Measurements from ENCODE around the gene GDPD1.
A peak's percentile ranks its signal among the peaks of the same experiment; 100 is the strongest.
"Not testable (repeated sequence)": the region's sequence is repeated elsewhere in the genome, so short reads cannot be mapped to it uniquely, and the experiment has no call there.

The GDPD1 gene

DNA sequence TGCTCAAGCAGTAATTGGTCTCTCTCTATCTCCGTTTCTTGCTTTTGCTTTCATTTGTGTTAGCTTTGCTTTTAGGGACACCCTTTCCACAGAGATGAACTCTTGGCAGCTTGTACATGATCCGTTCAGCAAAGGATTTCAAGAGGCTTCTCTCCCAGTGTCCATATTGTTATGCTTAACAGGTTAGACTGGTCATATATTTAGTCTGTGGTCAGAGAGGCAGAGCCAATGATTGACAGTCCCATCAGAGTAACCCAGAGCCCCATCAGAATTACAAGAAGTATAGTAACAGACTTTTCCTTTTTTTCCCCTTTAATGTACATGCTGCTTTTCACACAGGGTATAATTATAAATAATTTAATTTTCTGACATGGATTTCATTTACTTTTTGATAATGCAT, 34.4 kb downstream of the GDPD1 start:
- no peak for DNase-seq

DNA sequence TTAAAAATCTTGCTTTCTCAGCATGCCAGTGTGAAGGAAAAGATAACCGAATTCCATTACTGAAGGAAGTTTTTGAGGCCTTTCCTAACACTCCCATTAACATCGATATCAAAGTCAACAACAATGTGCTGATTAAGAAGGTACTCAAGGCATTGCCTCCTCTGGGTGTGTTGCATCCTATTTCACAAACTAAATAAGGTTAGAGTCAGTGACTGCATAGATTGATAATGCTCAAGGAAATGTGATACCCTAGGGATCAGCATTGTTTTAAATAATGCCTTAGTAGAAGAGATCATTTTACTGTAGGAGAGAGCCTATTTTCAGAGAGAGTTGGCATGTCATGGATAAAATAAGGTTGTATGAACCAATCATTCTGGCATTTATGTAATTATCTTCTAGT, 36.8 kb downstream of the GDPD1 start:
- no peak for DNase-seq

DNA sequence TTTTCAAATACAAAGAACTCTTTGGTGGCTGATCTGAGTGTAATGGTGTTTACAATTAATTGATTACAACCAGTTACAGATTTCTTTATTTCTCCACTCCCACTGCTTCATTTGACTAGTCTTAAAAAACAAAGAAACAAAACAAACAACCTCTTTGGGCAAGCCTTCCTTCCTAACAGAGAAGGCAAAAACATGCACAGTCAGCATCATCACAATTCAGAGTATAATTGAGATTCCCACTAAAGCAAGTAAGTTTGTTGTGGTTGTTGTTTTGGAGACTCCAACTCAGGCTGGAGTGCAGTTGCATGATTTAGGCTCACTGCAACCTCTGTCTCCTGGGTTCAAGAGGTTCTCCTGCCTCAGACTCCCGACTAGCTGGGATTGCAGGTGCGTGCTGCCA, 40.4 kb downstream of the GDPD1 start:
- DNase-seq, result no peak

DNA sequence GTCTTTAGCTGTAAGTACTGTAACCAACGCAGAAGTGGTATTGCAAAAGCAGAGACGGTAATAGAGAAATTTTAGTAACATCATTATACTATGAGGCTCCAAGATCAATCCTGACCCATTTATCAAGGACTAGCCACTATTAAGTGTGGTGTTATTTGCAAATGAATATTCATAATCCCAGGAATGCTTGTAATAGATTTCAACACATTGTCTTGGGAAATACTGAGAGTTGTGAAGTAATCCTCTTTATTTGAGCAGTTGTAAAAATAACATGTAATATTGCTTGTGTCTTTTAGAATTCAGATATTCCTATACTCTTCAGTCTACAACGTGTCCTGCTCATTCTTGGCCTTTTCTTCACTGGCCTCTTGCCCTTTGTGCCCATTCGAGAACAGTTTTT, 46.4 kb downstream of the GDPD1 start:
- DNase-seq, result no peak

DNA sequence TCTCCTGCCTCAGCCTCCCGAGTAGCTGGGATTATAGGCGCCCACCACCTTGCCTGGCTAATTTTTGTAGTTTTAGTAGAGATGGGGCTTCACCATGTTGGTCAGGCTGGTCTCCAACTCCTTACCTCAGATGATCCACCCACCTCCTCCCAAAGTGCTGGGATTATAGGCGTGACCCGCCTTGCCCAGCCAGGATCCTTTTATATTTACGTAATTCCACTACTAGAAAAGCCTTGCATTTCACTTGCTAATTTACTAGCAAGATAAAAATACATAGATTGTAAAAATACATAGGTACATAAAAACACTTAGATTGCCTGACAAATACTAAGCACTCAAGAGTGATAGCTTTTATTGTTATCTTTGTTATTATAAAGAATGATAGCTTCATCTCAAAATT, 47.5 kb downstream of the GDPD1 start:
- DNase-seq, result no peak

DNA sequence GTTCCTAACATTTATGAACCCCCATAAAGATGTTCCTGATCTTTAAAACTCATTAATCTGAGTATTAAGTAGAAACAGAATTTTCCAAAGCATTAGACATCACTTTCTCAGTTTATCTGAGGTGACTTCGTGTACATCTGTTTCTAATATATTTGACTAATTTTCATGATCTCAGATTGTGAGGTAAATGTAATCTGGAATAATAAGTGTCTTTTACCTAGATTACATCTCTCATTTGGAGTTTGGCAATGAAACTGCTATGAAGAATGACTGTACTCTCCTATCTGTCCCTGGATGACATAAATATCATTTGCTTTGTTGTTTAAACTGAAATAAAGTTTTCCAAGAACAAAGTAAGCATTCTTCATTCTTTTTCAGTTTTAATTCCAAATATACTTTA, 55.3 kb downstream of the GDPD1 start:
- no peak for DNase-seq

DNA sequence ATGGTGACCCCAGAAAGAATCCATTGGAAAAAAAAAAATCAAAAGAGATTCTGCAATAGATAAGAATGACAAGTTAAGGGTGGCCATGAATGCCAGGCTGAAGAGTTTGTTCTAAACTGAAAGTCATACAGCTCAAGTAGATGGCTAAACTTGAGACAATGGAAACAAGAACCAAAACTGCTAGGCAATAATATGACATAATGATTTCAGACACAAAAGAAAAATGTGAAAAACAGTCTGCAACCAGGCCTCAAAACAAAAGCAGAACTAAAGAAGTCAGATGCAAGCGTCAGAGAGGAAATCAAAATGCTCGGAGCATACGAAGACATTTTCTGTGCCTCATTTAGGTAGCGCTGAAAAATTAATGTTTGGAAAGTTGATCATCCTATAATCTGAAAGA, 56.7 kb downstream of the GDPD1 start:
- no peak for DNase-seq

DNA sequence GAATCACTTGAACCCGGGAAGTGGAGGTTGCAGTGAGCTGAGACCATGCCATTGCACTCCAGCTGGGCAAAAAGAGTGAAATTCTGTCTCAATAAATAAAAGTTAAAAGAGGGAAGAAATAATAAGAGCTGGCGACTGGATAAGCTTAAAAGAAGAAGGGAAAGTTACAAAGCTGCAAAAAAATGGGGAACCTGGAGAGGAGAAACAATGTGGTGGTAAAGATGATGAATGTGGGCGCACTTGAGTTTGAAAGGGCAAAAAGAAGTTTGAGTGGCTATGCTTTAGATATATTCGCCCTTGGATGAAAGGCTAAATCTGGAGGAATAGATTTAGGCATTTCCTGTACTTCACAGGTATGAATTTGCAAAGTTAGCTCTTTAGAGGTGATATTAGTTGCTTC, 58.1 kb downstream of the GDPD1 start:
- no peak for DNase-seq

DNA sequence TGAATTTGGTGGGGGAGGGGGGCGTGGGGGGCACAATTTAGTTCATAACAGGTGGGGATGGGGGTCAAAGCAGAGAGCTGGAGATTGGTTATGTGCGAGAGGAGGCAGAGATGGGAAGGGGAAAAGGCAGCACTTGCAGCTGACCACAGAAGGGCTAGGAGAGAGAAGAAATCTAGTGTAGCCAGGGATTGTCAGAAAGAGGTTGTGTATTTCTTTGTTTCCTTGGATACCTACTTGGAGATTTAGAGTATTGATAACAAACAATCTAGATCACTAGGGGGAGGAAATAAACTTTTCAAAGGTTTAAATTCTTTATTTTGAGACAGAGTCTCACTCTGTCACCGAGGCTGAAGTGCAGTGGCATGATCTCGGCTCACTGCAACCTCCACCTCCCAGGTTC, 64.0 kb downstream of the GDPD1 start:
- DNase-seq, result no peak

DNA sequence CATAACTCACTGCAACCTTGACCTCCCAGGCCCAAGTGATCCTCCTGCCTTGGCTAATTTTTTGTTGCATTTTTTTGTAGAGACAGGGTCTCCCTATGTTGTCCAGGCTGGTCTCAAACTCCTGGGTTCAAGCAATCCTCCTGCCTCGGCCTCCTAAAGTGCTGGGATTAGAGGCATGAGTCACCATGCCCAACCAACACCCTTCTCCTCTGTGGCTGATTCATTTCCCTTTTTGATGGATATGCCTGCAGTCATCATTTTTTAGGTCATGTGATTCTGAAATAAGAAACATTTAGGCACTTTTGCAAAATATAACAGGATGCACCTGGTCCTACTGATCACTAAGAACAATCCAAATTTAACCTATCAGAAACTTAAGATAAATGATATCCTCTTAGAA, 67.1 kb downstream of the GDPD1 start:
- DNase-seq, result no peak

DNA sequence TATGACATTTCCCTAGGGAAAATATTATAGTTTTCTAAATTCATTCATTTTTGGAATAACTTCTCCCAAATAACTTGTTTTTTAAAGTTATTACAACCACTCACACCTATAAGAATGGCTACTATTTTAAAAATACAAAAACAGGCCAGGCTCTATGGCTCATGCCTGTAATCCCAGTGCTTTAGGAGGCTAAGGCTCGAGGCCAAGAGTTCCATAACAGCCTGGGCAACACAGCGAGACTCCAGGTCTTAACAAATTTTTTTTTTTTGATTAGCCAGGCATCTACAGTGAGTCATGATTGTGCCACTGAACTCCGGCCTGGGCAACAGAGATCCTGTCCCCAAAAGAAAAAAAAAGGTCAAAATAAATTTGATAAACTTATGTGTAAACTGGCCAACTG, 67.6 kb downstream of the GDPD1 start:
- DNase-seq, result no peak

DNA sequence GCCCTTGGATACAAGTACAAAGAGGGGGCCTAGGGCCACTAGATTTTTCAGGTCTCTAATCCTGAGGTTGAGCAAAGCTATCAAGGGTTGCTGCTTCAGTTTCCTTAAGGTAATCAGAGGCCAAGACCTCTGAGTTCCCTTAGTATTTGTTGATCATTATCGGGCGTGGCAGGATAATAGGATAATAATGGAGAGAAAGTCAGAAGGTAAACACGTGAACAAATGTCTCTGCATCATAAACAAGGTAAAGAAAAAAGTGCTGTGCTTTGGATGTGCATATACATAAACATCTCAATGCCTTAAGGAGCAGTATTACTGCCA, 69.6 kb downstream of the GDPD1 start:
- no peak for DNase-seq

DNA sequence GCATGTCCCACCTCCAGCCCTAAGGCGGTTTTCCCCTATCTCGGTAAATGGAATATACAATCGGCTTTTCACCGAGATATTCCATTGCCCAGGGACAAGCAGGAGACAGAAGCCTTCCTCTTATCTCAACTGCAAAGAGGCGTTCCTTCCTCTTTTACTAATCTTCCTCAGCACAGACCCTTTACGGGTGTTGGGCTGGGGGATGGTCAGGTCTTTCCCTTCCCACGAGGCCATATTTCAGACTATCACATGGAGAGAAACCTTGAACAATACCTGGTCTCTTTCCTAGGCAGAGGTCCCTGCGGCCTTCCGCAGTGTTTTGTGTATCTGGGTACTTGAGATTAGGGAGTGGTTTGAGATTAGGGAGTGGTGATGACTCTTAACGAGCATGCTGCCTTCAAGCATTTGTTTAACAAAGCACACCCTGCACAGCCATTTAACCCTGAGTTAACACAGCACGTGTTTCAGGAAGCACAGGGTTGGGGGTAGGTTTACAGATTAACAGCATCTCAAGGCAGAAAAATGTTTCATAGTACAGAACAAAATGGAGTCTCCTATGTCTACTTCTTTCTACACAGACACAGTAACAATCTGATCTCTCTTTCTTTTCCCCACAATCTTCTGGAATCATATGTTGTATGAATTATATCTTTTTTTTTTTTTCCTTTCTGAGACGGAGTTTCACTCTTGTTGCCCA, 70.1 kb downstream of the GDPD1 start:
- not testable (repeated sequence) for DNase-seq

DNA sequence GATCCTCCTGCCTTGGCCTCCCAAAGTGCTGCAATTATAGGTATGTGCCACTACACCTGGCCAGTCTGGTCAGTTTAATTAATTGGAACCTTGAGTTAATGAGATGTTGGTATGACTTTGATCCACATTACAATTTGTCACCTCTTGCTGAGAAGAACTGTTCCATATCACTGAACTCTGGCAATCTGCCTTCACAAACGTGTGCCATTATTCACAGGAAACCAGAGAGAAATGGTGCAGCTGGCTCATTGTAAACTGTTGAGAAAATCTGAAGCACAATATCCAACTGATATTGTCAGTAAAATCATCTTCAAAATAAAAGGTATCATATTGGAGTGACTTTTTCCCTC, 71.8 kb downstream of the GDPD1 start:
- no peak for DNase-seq

DNA sequence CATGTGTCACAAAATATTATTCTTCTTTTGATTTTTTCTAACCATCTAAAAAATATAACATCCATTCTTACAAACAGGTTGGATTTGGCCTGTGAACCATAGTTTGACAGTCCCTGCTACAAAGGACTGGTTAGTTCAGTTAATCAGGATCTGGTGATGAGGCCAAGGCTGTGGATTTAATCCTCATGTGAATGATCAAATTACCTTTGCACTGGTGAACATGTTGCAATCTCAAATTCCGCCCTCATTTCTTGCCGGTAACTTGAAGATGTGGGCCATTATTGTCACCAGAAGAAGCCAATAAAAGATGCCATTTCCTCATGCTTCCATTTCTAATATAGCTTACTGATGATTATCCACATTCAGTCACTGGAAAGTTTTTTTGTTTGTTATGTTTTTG, 75.9 kb downstream of the GDPD1 start:
- no peak for DNase-seq

DNA sequence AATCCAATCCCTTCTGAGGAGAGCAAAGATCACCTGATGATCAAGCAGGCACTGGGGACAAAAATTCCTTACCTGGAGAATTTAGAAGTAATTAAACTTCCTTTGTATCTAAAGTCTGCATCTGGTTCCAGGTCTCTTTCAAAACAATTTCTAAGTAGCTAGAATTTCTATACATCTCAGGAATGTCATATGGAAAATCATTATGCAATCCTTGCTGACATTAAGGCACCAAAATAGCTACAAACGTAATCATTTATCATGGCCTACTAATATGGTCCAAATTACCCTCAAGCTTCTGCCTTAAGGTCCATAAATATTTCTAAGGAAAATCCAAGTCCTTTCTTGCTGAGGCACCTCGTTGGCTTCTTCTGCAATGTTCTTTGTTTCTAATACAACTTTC, 78.2 kb downstream of the GDPD1 start:
- DNase-seq, result no peak

DNA sequence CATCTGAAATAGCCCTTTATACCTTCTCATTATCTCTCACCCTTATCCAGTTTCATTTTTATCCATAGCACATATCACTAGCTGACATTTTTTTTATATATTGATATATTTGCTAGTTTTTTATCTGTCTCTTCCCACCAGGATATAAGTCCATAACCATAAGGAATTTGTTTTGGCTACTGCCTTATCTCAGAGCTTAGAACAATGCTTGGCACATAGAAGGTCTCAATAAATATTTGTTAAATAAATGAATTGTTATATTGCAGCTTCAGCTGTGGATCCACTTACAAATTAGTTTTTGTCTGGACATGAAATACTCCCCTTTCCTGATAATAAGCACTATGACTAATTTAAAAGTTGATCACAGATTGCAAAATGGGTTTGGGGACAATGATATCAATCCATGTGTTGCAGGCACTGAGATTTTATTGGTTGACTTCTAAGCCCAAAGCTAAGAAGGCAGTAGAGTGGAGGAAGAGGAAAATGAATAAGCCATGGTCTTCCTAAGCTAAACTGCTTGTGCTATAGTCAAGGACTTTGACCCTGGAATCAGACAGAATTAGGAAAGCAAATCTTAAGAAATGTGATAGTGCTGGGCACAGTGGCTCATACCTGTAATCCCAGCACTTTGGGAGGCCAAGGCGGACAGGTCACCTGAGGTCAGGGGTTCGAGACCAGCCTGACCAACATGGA, 79.2 kb downstream of the GDPD1 start:
- DNase-seq, result no peak

DNA sequence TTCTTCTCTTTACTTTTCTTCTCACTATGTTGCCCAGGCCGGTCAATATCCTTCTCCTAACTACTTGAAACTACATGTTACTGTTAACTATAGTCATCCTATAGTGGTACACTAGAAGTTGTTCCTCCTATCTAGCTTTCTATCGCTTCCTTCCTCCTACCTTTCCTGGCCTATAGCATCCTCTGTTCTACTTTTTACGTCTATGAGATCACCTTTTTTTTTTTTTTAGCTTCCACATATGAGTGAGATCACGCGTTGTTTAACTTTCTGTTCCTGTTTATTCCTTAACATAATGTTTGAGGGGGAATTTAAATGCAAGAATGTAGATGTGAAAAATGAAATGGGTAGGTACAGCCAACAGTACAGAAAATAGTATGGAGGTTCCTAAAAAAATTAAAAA, 80.6 kb downstream of the GDPD1 start:
- no peak for DNase-seq

DNA sequence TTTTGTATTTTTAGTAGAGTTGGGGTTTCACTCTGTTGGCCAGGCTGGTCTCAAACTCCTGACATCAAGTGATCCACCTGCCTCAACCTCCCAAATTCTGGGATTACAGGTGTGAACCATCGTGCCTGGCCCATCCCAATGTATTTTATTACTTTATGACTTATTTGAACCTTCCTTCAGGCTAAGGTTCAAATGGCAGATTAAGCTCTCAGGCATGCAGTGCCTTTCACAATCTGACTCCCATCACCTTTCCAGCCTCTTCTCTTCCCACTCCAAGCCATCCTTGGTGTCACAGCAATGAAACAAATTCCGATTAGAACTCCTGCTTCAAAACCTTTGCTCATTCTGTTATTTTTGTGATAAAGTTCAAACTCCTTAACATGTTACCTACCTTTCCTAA, 84.5 kb downstream of the GDPD1 start:
- DNase-seq, result no peak

DNA sequence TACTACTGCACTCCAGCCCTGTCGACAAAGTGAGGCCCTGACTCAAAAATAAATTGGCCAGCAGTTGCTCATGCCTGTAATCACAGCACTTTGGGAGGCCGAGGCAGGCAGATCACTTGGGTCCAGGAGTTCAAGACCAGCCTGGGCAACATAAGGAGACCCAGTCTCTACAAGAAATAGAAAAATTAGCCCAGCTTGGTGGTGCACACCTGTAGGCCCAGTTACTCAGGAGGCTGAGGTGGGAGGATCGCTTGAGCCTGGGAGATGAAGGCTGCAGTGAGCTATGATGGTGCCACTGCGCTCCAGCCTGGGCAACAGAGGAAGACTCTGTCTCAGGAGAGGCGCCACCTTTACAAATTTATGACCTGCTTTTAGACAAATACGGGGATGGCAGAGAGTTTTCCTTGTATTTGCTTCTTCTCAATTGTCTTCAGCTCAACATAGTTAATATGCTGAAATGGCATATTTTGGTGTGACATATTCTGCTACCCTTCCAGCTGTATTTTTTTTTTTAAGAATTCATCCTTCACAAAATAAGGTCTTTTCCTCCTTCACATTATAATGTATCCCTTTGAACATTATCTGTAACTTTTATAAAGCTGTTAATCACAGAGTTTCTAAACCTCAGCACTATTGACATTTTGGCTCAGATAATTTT, 90.1 kb downstream of the GDPD1 start:
- DNase-seq, result no peak

DNA sequence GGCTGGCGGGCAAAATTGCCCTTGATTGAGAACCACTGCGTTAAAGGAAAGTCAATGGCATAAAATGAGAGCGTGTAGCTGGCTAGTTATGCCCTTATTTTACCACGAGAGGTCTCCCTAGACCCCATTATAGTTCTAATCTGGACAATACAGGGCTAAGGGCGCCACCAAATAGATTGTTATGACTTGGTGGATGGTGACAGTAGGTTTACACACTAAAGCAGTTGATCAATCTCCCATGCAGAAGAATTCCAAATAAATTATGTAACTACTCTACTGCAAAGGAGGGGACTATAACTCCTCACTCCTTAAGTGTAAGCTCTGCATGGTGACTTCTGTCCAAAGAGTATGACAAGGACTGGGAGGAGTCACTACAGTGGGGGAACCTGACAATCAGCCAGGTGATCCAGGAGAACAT, 90.7 kb downstream of the GDPD1 start:
- peak; percentile 22 for DNase-seq

DNA sequence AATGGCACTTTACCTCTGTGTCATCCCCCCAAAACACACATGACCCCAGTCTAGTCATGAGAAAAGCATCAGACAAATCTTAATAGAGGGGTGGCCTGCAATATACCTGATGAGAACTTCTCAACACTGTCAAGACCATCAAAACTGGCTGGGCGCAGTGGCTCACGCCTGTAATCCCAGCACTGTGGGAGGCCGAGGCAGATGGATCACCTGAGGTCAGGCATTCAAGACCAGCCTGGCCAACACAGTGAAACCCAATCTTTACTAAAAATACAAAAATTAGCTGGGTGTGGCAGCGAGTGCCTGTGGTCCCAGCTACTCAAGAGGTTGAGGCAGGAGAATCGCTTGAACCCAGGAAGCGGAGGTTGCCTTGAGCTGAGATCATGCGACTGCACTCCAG, 91.2 kb downstream of the GDPD1 start:
- DNase-seq, result not testable (repeated sequence)

DNA sequence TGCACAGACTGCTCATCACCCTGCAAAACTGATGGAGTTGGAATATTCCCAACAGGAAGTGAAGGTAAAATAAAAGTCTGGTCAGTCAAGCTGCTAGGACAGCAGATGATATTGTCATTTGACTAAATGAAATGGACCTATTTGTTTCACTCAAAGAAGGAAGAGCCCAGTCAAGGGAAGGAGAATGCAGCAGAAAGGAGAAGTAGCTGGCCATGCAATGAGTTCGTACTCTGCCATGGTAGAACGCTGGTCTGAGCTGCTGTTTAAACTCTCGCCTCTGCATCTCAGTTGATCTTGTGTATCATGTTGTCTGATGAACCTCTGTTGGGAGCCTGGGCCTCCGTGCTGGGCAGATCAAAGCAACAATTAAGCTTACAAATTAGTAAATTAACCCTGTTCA, 95.6 kb downstream of the GDPD1 start:
- no peak for DNase-seq
